ENCODE data around the gene ARL11. TPM values are rescaled to one million over a fixed set of nuclear protein-coding genes. Genes with fewer than 3 reads are reported as not detected.
"Not testable (repeated sequence)": the region's sequence is repeated elsewhere in the genome, so short reads cannot be mapped to it uniquely, and the experiment has no call there.

Gene ARL11
- total and polyA plus RNA-seq, 2 experiments from 2014 or later = 0.10 TPM; not detected in 1

DNA sequence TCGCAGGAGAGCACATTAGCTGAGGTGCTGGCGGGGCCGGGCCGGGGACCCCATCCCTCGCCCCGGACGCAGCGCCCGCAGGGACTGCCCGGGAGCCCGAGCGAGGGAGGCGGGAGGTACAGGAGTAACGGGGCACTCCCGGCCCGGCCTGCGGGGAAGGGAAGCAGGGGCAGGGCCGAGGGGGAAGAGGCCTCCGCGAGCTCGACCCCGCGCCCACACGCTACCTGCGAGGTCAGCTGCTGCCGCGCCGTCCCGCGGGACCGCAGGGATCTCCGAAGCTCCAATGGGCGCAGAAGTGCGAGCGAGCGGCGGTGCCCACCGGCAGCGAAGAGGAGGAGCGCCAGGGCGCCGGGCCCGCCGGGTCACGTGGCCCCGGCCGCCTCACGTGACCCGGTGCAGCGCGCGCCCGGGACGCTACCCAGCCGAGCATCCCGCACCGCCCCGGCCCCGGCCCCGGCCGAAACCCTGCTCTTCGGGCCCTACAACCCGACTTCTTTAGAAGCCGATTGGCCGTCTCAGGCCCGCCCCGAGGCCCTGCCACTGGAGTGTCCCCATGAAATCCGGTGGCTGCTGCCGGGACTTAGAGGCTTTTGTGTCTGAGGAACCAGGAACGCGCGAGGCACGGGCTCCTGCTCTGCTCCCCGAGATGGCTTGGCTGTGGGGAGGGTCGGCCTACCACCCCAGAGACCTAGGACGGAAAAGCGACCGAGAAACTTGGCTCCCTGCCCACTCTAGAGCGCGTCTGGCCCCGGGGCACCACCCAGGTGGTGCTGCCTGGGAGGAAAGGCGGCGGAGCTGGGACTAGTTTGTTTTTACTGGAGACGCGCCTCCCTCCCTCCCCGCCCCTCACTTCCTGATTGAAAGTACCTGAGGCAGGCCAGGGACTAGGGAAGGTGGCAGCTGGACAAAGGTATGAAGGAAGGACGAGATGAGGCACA is 42.8 kb upstream of the ARL11 start, which contains the start of gene RCBTB1:
Gene RCBTB1 (minus strand): TSS at position 339 of the 938 bp plus-strand sequence. CDS start 18,279 bp downstream, outside the sequence.
- H3K4me1 ChIP-seq (ENCODE audit: insufficient read depth) = peaks cover 4% of the 10 kb centered on the region
- H4K20me1 ChIP-seq (ENCODE audit: insufficient read depth, poor library complexity, severe bottlenecking) = no peaks in the 10 kb centered on the region
- peaks cover 26% of the 10 kb centered on the region for H3K79me2 ChIP-seq
- 1% methylated on average over 69 of the region's 87 CpGs for WGBS (ENCODE audit: low lambda C conversion rate, missing lambda C conversion rate)
- H3K36me3 ChIP-seq (replicated peaks; ENCODE audit: insufficient read depth, low read depth) = no peaks in the 10 kb centered on the region
- peak within 1 kb of the TSS; percentile 73 for H3K4me3 ChIP-seq
- H3K9me3 ChIP-seq (ENCODE audit: low read depth) = no peaks in the 10 kb centered on the region
- no peaks in the 10 kb centered on the region for H3K9me2 ChIP-seq (replicated peaks; ENCODE audit: insufficient read depth)
- H3K27me3 ChIP-seq = no peaks in the 10 kb centered on the region
- peak within 1 kb of the TSS; percentile 99 for H2AFZ ChIP-seq
- peak within 1 kb of the TSS; percentile 96 for H3K4me2 ChIP-seq
- DNase-seq (ENCODE audit: low spot score) = peak; percentile 89
- TF ChIP-seq, protein P1, sequence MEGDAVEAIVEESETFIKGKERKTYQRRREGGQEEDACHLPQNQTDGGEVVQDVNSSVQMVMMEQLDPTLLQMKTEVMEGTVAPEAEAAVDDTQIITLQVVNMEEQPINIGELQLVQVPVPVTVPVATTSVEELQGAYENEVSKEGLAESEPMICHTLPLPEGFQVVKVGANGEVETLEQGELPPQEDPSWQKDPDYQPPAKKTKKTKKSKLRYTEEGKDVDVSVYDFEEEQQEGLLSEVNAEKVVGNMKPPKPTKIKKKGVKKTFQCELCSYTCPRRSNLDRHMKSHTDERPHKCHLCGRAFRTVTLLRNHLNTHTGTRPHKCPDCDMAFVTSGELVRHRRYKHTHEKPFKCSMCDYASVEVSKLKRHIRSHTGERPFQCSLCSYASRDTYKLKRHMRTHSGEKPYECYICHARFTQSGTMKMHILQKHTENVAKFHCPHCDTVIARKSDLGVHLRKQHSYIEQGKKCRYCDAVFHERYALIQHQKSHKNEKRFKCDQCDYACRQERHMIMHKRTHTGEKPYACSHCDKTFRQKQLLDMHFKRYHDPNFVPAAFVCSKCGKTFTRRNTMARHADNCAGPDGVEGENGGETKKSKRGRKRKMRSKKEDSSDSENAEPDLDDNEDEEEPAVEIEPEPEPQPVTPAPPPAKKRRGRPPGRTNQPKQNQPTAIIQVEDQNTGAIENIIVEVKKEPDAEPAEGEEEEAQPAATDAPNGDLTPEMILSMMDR (IDR thresholded peaks at IDR 0.05; ENCODE audit: poor library complexity) = no peak
- TF ChIP-seq EZH2 (IDR thresholded peaks at IDR 0.05; ENCODE audit: borderline replicate concordance) (no peak), EZH2phosphoT487 (IDR thresholded peaks at IDR 0.05; ENCODE audit: low read depth, severe bottlenecking, unreplicated experiment) (no peak)
- H3K27ac ChIP-seq = peak within 1 kb of the TSS; percentile 98

DNA sequence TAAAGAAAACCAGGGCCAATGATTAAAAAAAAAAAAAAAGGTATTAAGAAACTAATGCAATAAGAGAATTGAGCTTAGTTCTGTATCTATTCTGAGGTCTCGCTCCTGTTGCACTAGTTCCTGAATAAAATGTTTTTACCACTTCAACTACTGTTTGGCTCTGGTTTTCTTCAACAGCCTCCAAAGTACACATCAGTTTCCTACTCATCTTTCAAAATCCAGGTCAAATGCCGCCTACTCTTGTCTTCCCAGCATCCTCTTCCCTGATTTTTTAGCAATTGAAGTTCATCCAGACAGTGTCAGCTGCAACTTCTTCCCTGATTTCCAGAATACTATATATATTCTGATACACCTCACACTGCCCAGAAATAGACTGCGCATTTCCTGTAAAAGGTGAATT is 41.6 kb upstream of the ARL11 start:
- H3K27me3 ChIP-seq = no peaks in the 10 kb centered on the region
- TF ChIP-seq, protein P1 (IDR thresholded peaks at IDR 0.05; ENCODE audit: poor library complexity) = no peak
- TF ChIP-seq EZH2 (IDR thresholded peaks at IDR 0.05; ENCODE audit: borderline replicate concordance) = no peak
- H3K4me3 ChIP-seq = no peak overlapping the region
- H3K9me3 ChIP-seq (ENCODE audit: low read depth) = no peaks in the 10 kb centered on the region
- no peaks in the 10 kb centered on the region for H3K9me2 ChIP-seq (replicated peaks; ENCODE audit: insufficient read depth)
- no peaks in the 10 kb centered on the region for H3K36me3 ChIP-seq (replicated peaks; ENCODE audit: insufficient read depth, low read depth)
- no peak overlapping the region for H2AFZ ChIP-seq
- WGBS (ENCODE audit: low lambda C conversion rate, missing lambda C conversion rate) = 84% methylated on average over 3 of the region's 3 CpGs
- peaks cover 24% of the 10 kb centered on the region for H3K79me2 ChIP-seq
- peaks cover 4% of the 10 kb centered on the region for H3K4me1 ChIP-seq (ENCODE audit: insufficient read depth)
- H4K20me1 ChIP-seq (ENCODE audit: insufficient read depth, poor library complexity, severe bottlenecking) = no peaks in the 10 kb centered on the region
- DNase-seq (ENCODE audit: low spot score) = no peak
- H3K4me2 ChIP-seq = peak overlapping the region; percentile 96
- peak overlapping the region; percentile 98 for H3K27ac ChIP-seq

DNA sequence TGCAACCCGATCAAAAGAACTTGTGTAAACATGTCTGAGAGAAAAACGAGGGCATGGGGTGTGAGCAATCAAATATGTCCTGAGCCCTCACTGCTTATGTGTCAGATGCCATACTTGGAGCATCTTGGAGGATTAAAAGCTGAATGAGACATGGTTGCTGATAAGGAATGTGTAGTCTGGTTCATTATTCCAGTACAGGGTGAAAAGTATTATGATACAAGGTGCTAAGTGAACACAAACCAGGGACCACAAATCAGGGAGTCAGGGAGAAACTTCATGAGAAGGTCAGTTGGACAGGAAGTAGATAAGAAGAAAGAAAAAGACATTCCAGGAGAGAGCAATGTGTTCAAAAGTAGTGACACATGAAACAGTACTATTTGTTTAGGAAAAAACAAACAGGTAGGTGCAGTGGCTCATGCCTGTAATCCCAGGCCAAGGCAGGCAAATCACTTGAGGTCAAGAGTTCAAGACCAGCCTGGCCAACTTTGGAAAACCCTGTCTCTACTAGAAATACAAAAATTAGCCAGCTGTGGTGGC is 40.9 kb upstream of the ARL11 start:
- Histone ChIP-seq H3K27ac (peak overlapping the region; percentile 98), H3K36me3 (replicated peaks; ENCODE audit: insufficient read depth, low read depth) (no peaks in the 10 kb centered on the region), H4K20me1 (ENCODE audit: insufficient read depth, poor library complexity, severe bottlenecking) (no peaks in the 10 kb centered on the region), H3K4me1 (ENCODE audit: insufficient read depth) (peaks cover 4% of the 10 kb centered on the region), H3K79me2 (peaks cover 22% of the 10 kb centered on the region), H3K4me3 (no peak overlapping the region), H3K27me3 (no peaks in the 10 kb centered on the region), H3K9me3 (ENCODE audit: low read depth) (no peaks in the 10 kb centered on the region), H3K9me2 (replicated peaks; ENCODE audit: insufficient read depth) (no peaks in the 10 kb centered on the region), H3K4me2 (no peak overlapping the region), H2AFZ (no peak overlapping the region)
- TF ChIP-seq EZH2phosphoT487 (IDR thresholded peaks at IDR 0.05; ENCODE audit: low read depth, severe bottlenecking, unreplicated experiment) (no peak), EZH2 (IDR thresholded peaks at IDR 0.05; ENCODE audit: borderline replicate concordance) (no peak)
- TF ChIP-seq, protein P1 (IDR thresholded peaks at IDR 0.05; ENCODE audit: poor library complexity) = no peak
- no peak for DNase-seq (ENCODE audit: low spot score)
- 40% methylated on average over 2 of the region's 2 CpGs for WGBS (ENCODE audit: low lambda C conversion rate, missing lambda C conversion rate)

DNA sequence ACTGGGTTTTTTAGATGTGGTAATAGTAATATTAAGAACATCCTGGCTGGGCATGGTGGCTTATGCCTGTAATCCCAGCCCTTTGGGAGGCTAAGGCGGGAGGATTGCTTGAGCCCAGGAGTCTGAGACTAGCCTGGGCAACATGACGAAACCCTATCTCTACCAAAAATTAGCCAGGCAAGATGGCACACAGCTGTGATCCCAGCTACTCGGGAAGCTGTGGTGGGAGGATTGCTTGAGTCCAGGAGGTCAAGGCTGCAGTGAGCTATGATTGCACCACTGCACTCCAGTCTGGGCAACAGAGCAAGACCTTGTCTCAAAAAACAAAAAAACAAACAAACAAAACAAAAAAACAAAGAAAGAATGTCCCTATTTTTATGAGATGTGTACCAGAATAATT is 37.6 kb upstream of the ARL11 start:
- not testable (repeated sequence) for H3K4me3 ChIP-seq; DNase-seq (ENCODE audit: low spot score); H4K20me1 ChIP-seq (ENCODE audit: insufficient read depth, poor library complexity, severe bottlenecking); H3K36me3 ChIP-seq (replicated peaks; ENCODE audit: insufficient read depth, low read depth); H3K27me3 ChIP-seq; H3K9me3 ChIP-seq (ENCODE audit: low read depth); H3K9me2 ChIP-seq (replicated peaks; ENCODE audit: insufficient read depth); H3K79me2 ChIP-seq; H3K4me1 ChIP-seq (ENCODE audit: insufficient read depth); H2AFZ ChIP-seq; H3K27ac ChIP-seq; H3K4me2 ChIP-seq
- WGBS (ENCODE audit: low lambda C conversion rate, missing lambda C conversion rate) = 92% methylated on average over 3 of the region's 3 CpGs

DNA sequence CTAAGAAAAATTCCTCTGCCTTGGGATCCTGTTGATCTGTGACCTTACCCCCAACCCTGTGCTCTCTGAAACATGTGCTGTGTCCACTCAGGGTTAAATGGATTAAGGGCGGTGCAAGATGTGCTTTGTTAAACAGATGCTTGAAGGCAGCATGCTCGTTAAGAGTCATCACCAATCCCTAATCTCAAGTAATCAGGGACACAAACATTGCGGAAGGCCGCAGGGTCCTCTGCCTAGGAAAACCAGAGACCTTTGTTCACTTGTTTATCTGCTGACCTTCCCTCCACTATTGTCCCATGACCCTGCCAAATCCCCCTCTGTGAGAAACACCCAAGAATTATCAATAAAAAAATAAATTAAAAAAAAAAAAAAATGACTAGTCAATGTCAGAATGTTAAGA is 34.4 kb upstream of the ARL11 start:
- not testable (repeated sequence) for H3K9me2 ChIP-seq (replicated peaks; ENCODE audit: insufficient read depth); H3K9me3 ChIP-seq (ENCODE audit: low read depth); H3K4me3 ChIP-seq; H2AFZ ChIP-seq; H3K79me2 ChIP-seq; H4K20me1 ChIP-seq (ENCODE audit: insufficient read depth, poor library complexity, severe bottlenecking); H3K4me2 ChIP-seq; H3K36me3 ChIP-seq (replicated peaks; ENCODE audit: insufficient read depth, low read depth); H3K27ac ChIP-seq; H3K27me3 ChIP-seq; H3K4me1 ChIP-seq (ENCODE audit: insufficient read depth); DNase-seq (ENCODE audit: low spot score)
- 52% methylated on average over 4 of the region's 4 CpGs for WGBS (ENCODE audit: low lambda C conversion rate, missing lambda C conversion rate)
